ENCODE measurements around the gene F11R. TPM values are rescaled to one million over a fixed set of nuclear protein-coding genes. Genes with fewer than 3 reads are reported as not detected.

Gene F11R
- total and polyA plus RNA-seq, 2 of the 13 experiments (the other 11 are each of a cell fraction or from before 2014, with no cell fraction given): 95.8 to 105 TPM

DNA sequence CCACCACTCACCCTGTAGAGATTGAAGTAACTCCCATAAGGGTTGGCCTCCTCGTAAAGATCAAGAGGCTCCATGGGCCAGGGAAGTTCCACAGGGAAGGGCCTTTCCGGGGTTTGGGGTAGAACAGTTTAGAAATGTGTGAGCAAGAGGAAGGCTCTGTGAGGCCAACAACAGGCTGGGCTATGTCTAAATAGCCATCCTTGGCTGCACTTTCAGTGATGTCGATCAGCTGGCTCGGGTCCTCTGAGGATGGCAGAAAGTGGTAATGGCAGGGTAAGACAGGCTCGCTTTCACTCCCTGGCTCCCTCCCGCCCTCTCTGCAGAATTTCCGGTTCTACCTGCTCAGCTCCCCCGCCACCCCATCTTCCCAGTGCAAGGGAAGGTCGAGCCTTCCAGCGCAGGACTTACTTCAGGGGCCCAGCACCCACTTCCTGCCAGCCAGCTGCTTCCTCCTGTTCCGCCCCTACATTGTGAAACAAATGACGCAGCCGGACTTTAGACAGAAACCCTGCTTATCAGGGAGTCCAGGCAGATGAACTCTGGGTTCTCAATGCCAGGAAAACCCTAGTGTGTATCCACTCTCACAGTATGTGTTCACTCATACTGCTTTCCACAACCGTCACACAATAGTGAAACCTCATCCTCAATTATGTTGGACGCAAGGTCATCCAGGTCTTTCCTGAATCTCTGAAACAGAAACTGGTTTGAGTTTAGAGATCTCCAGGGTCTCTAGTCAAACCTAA lies 7.3 kb downstream of the F11R start (continued):
- TF ChIP-seq NR2F2 (IDR thresholded peaks at IDR 0.05; ENCODE audit: borderline replicate concordance, low read depth) (peak; percentile 47; the same call in 1 of the 2 replicates), CEBPB (IDR thresholded peaks at IDR 0.05; ENCODE audit: borderline replicate concordance, low read depth, low read length) (peak; percentile 98), RNF2 (conservative IDR thresholded peaks at IDR 0.05; ENCODE audit: low read depth) (no peak), ASH2L (IDR thresholded peaks at IDR 0.05; ENCODE audit: insufficient read length, low read depth, low read length) (peak; percentile 96), SETDB1 (CRISPR knock-in tag; IDR thresholded peaks at IDR 0.05; ENCODE audit: borderline replicate concordance) (no peak), POLR2A (IDR thresholded peaks at IDR 0.05; ENCODE audit: insufficient read depth in 1 of 2, low read depth in 2 of 2, low read length in 2 of 2) (peak; percentile 27 to 70; a peak in 3 of 4 replicates), ZNF616 (CRISPR knock-in tag; IDR thresholded peaks at IDR 0.05; ENCODE audit: low read depth) (peak; percentile 36; the same call in 1 of the 2 replicates), ZFYVE20 (CRISPR knock-in tag; IDR thresholded peaks at IDR 0.05; ENCODE audit: borderline replicate concordance, low read depth) (no peak), NFE2L1 (CRISPR knock-in tag; IDR thresholded peaks at IDR 0.05; ENCODE audit: borderline replicate concordance) (no peak), FOXK2 (IDR thresholded peaks at IDR 0.05) (peak; percentile 53; the same call in 1 of the 2 replicates), HDAC1 (CRISPR knock-in tag; IDR thresholded peaks at IDR 0.05) (peak; percentile 95), ZNF777 (CRISPR knock-in tag; IDR thresholded peaks at IDR 0.05) (no peak), ZNF451 (CRISPR knock-in tag; IDR thresholded peaks at IDR 0.05) (peak; percentile 81; the same call in 1 of the 2 replicates)
- TF ChIP-seq, protein P1, sequence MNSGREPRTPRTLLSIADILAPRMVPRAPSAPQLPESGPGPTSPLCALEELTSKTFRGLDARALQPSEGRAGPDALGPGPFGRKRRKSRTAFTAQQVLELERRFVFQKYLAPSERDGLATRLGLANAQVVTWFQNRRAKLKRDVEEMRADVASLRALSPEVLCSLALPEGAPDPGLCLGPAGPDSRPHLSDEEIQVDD (CRISPR knock-in tag; IDR thresholded peaks at IDR 0.05; ENCODE audit: borderline replicate concordance): 0 out of 2 replicates have a peak, but pooled peaks have one; percentile 71
- TF ChIP-seq, protein P2, sequence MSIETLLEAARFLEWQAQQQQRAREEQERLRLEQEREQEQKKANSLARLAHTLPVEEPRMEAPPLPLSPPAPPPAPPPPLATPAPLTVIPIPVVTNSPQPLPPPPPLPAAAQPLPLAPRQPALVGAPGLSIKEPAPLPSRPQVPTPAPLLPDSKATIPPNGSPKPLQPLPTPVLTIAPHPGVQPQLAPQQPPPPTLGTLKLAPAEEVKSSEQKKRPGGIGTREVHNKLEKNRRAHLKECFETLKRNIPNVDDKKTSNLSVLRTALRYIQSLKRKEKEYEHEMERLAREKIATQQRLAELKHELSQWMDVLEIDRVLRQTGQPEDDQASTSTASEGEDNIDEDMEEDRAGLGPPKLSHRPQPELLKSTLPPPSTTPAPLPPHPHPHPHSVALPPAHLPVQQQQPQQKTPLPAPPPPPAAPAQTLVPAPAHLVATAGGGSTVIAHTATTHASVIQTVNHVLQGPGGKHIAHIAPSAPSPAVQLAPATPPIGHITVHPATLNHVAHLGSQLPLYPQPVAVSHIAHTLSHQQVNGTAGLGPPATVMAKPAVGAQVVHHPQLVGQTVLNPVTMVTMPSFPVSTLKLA (IDR thresholded peaks at IDR 0.05): no peak
- TF ChIP-seq, protein P3, sequence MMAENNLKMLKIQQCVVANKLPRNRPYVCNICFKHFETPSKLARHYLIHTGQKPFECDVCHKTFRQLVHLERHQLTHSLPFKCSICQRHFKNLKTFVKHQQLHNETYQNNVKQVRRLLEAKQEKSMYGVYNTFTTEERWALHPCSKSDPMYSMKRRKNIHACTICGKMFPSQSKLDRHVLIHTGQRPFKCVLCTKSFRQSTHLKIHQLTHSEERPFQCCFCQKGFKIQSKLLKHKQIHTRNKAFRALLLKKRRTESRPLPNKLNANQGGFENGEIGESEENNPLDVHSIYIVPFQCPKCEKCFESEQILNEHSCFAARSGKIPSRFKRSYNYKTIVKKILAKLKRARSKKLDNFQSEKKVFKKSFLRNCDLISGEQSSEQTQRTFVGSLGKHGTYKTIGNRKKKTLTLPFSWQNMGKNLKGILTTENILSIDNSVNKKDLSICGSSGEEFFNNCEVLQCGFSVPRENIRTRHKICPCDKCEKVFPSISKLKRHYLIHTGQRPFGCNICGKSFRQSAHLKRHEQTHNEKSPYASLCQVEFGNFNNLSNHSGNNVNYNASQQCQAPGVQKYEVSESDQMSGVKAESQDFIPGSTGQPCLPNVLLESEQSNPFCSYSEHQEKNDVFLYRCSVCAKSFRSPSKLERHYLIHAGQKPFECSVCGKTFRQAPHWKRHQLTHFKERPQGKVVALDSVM (CRISPR knock-in tag; IDR thresholded peaks at IDR 0.05): no peak
- TF ChIP-seq, protein P4, sequence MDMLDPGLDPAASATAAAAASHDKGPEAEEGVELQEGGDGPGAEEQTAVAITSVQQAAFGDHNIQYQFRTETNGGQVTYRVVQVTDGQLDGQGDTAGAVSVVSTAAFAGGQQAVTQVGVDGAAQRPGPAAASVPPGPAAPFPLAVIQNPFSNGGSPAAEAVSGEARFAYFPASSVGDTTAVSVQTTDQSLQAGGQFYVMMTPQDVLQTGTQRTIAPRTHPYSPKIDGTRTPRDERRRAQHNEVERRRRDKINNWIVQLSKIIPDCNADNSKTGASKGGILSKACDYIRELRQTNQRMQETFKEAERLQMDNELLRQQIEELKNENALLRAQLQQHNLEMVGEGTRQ (IDR thresholded peaks at IDR 0.05; ENCODE audit: low read depth, low read length): no peak
- TF ChIP-seq, protein P4 (CRISPR knock-in tag; IDR thresholded peaks at IDR 0.05; ENCODE audit: borderline replicate concordance): 0 out of 2 replicates have a peak, but pooled peaks have one; percentile 20
- TF ChIP-seq, protein P5, sequence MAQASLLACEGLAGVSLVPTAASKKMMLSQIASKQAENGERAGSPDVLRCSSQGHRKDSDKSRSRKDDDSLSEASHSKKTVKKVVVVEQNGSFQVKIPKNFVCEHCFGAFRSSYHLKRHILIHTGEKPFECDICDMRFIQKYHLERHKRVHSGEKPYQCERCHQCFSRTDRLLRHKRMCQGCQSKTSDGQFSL (CRISPR knock-in tag; IDR thresholded peaks at IDR 0.05): 0 out of 2 replicates have a peak, but pooled peaks have one; percentile 35
- TF ChIP-seq, protein P6, sequence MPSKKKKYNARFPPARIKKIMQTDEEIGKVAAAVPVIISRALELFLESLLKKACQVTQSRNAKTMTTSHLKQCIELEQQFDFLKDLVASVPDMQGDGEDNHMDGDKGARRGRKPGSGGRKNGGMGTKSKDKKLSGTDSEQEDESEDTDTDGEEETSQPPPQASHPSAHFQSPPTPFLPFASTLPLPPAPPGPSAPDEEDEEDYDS (CRISPR knock-in tag; IDR thresholded peaks at IDR 0.05): peak; percentile 83

Measured in HepG2 (cell line).